H1 (cell line): ENCODE results near the gene ANK2. TPM values are rescaled to one million over a fixed set of nuclear protein-coding genes. Genes with fewer than 3 reads are reported as not detected.

Experiments used
- CTCF ChIA-PET: fragments of 300-600 bp; sonication (Branson Sonifier 250); formaldehyde crosslinking; loops from one replicate; lab custom pipeline; 2021; ENCODE audit not compliant: partially characterized antibody; lab: Charles Lee
- POLR2A ChIA-PET: fragments of 300-600 bp; sonication (Branson Sonifier 250); formaldehyde crosslinking; loops from one replicate; lab custom pipeline; 2021; ENCODE audit warnings: inconsistent platforms; ENCODE audit not compliant: partially characterized antibody; lab: Charles Lee
- DNase-seq, 2 experiments: peaks; one replicate each; pipeline versions ENCODE4 v3.0.0 to v3.0.0-alpha.2; 2010 to 2022; ENCODE audit warnings: low spot score in 2 of 2, low read depth in 1 of 2, mixed read lengths in 1 of 2
- FAIRE-seq: peaks from 2 replicates; lab custom pipeline; 2011; peaks lifted over from hg19 to GRCh38; lab: Jason Lieb, UNC
- H2AFZ ChIP-seq: 2 replicates; pipeline ENCODE4 v1.8.1; 2012; ENCODE audit warnings: low read length, inconsistent platforms
- H2AK5ac ChIP-seq: 2 replicates; pipeline ENCODE4 v1.6.1; 2013; ENCODE audit warnings: low read depth, low read length
- H2BK120ac ChIP-seq: replicated peaks from 2 replicates; pipeline ENCODE3; 2013; ENCODE audit warnings: low read depth, low read length, inconsistent platforms
- H2BK12ac ChIP-seq: 2 replicates; pipeline ENCODE4 v1.6.1; 2013; ENCODE audit warnings: low read depth, low read length
- H2BK15ac ChIP-seq: 2 replicates; pipeline ENCODE4 v1.6.1; 2013; ENCODE audit warnings: low read length
- H2BK20ac ChIP-seq: 2 replicates; pipeline ENCODE4 v1.6.1; 2013; ENCODE audit warnings: low read length
- H2BK5ac ChIP-seq: 2 replicates; pipeline ENCODE4 v1.6.1; 2013; ENCODE audit warnings: low read depth, low read length
- H3K14ac ChIP-seq: 2 replicates; pipeline ENCODE4 v1.6.1; 2013; ENCODE audit warnings: inconsistent platforms; ENCODE audit not compliant: insufficient read length
- H3K18ac ChIP-seq: 2 replicates; pipeline ENCODE4 v1.6.1; 2013; ENCODE audit warnings: low read length; ENCODE audit errors: extremely low read depth
- H3K23ac ChIP-seq: 2 replicates; pipeline ENCODE4 v1.6.1; 2013; ENCODE audit warnings: inconsistent platforms; ENCODE audit not compliant: insufficient read length
- H3K23me2 ChIP-seq: 2 replicates; pipeline ENCODE4 v1.6.1; 2013; ENCODE audit warnings: low read depth, low read length
- H3K27ac ChIP-seq: 2 replicates; pipeline ENCODE4 v1.6.1; 2011; ENCODE audit warnings: low read depth, low read length, inconsistent platforms
- H3K27me3 ChIP-seq, 4 experiments: replicated peaks in 1 of 4; 1 replicate in 1 of 4; 2 replicates in 3 of 4; pipeline versions ENCODE4 v1.6.1 to v1.8.1; 2011 to 2013; ENCODE audit warnings: low read length in 3 of 4, mild to moderate bottlenecking in 3 of 4, inconsistent platforms in 2 of 4, mixed read lengths in 2 of 4, moderate library complexity in 1 of 4; ENCODE audit not compliant: control insufficient read depth in 3 of 4, insufficient read depth in 3 of 4; ENCODE audit errors: extremely low read depth in 1 of 4
- H3K36me3 ChIP-seq, 4 experiments: 2 replicates each; pipeline versions ENCODE4 v1.6.1 to v1.8.1; 2011 to 2013; ENCODE audit warnings: mild to moderate bottlenecking in 4 of 4, low read length in 3 of 4, moderate library complexity in 2 of 4, control low read depth in 1 of 4, inconsistent platforms in 1 of 4; ENCODE audit not compliant: insufficient read depth in 4 of 4, control insufficient read depth in 2 of 4
- H3K4ac ChIP-seq: replicated peaks from 2 replicates; pipeline ENCODE3; 2013; ENCODE audit warnings: low read length, low read depth, mixed read lengths, inconsistent platforms; ENCODE audit not compliant: insufficient read length
- H3K4me1 ChIP-seq, 4 experiments: replicated peaks in 1 of 4; 1 replicate in 1 of 4; 2 replicates in 3 of 4; pipeline versions ENCODE4 v1.6.1 to v1.8.1; 2011 to 2013; ENCODE audit warnings: low read length in 3 of 4, inconsistent platforms in 2 of 4, mixed read lengths in 1 of 4; ENCODE audit not compliant: insufficient read depth in 4 of 4, control insufficient read depth in 3 of 4
- H3K4me2 ChIP-seq, 2 experiments: 2 replicates each; pipeline versions ENCODE4 v1.6.1 to v1.8.1; 2011 to 2013; ENCODE audit warnings: low read depth in 2 of 2, low read length in 2 of 2, control low read depth in 1 of 2, inconsistent platforms in 1 of 2, mild to moderate bottlenecking in 1 of 2; ENCODE audit not compliant: insufficient read depth in 1 of 2
- H3K4me3 ChIP-seq, 4 experiments: fragments of 200-600, 300-600 bp in 1 of 4; sonication (generic), shearing (Covaris generic), sonication (Bioruptor Twin) in 1 of 4; 2 replicates each; pipeline versions ENCODE4 v1.5.1 to v1.8.1; 2011 to 2016; ENCODE audit warnings: low read length in 4 of 4, low read depth in 3 of 4, control low read depth in 2 of 4, inconsistent platforms in 2 of 4, mild to moderate bottlenecking in 2 of 4, mixed read lengths in 1 of 4, moderate library complexity in 1 of 4; ENCODE audit not compliant: insufficient read depth in 2 of 4; ENCODE audit errors: extremely low read depth in 1 of 4
- H3K56ac ChIP-seq: replicated peaks from 2 replicates; pipeline ENCODE3; 2013; ENCODE audit warnings: low read depth, mild to moderate bottlenecking, mixed read lengths, low read length, inconsistent platforms; ENCODE audit not compliant: insufficient read length
- H3K79me1 ChIP-seq: 2 replicates; pipeline ENCODE4 v1.6.1; 2013; ENCODE audit warnings: low read depth, low read length, control low read depth
- H3K79me2 ChIP-seq, 2 experiments: 2 replicates each; pipeline versions ENCODE4 v1.6.1 to v1.8.1; 2012 to 2013; ENCODE audit warnings: low read length in 2 of 2, mild to moderate bottlenecking in 2 of 2, inconsistent platforms in 1 of 2; ENCODE audit not compliant: insufficient read depth in 2 of 2, control insufficient read depth in 1 of 2
- H3K9ac ChIP-seq, 4 experiments: replicated peaks in 1 of 4; 1 replicate in 1 of 4; 2 replicates in 3 of 4; pipeline versions ENCODE4 v1.6.1 to v1.8.1; 2011 to 2013; ENCODE audit warnings: low read depth in 3 of 4, low read length in 3 of 4, control low read depth in 2 of 4, mild to moderate bottlenecking in 2 of 4, moderate library complexity in 2 of 4, inconsistent platforms in 1 of 4; ENCODE audit errors: extremely low read depth in 1 of 4
- H3K9me3 ChIP-seq, 2 experiments: 2 replicates each; pipeline versions ENCODE4 v1.6.1 to v1.8.1; 2012 to 2013; ENCODE audit warnings: mild to moderate bottlenecking in 2 of 2, moderate library complexity in 2 of 2, control low read depth in 1 of 2, inconsistent platforms in 1 of 2, low read depth in 1 of 2, low read length in 1 of 2, mixed read lengths in 1 of 2; ENCODE audit not compliant: insufficient read depth in 2 of 2
- H4K20me1 ChIP-seq, 2 experiments: replicated peaks in 1 of 2; 2 replicates each; pipeline versions ENCODE3 to v1.8.1; 2011 to 2013; ENCODE audit warnings: inconsistent platforms in 2 of 2, low read length in 2 of 2, mild to moderate bottlenecking in 1 of 2; ENCODE audit not compliant: insufficient read depth in 2 of 2, control insufficient read depth in 1 of 2
- H4K5ac ChIP-seq: 2 replicates; pipeline ENCODE4 v1.6.1; 2013; ENCODE audit warnings: low read length, low read depth, mixed read lengths, inconsistent platforms; ENCODE audit not compliant: insufficient read length
- H4K8ac ChIP-seq: 2 replicates; pipeline ENCODE4 v1.8.0; 2013; ENCODE audit warnings: mild to moderate bottlenecking, moderate library complexity, low read length, inconsistent platforms; ENCODE audit not compliant: insufficient read depth; ENCODE audit errors: extremely low read depth
- H4K91ac ChIP-seq: replicated peaks from 2 replicates; pipeline ENCODE3; 2013; ENCODE audit warnings: low read length, mixed read lengths, inconsistent platforms; ENCODE audit not compliant: insufficient read length
- SRF ChIP-seq: IDR thresholded peaks from 2 replicates; pipeline ENCODE4 v1.6.1; 2011; ENCODE audit warnings: mild to moderate bottlenecking, low read depth, low read length, moderate library complexity
- WGBS, 2 experiments: shearing (Covaris generic) in 1 of 2; methylation state at CpG; one replicate each; pipeline versions ENCODE4 v1.1.6 to v1.1.7; 2013 to 2015; ENCODE audit warnings: low lambda C conversion rate in 2 of 2, mixed read lengths in 2 of 2, inconsistent platforms in 1 of 2, low coverage in 1 of 2, missing lambda C conversion rate in 1 of 2; ENCODE audit not compliant: insufficient replicate concordance in 2 of 2, insufficient coverage in 1 of 2, insufficient read length in 1 of 2; ENCODE audit errors: extremely low coverage in 1 of 2, missing lambda C conversion rate in 1 of 2; 5-methylcytosine and 5-hydroxymethylcytosine counted together
- polyA plus RNA-seq, 7 experiments: library from polyadenylated mRNA; depleted of rRNA in 3 of 7; stranded (reverse) in 5 of 7; unstranded in 2 of 7; fragments of >200 nt in 5 of 7; fragments of 200-250 nt in 2 of 7; gene quantifications; 1 replicate in 5 of 7; 2 replicates in 1 of 7; 4 replicates in 1 of 7; pipeline versions ENCODE4 v1.2.1 to v1.2.3, GENCODE V29; 2011 to 2013; ENCODE audit warnings: missing spikeins in 2 of 7, mixed read lengths in 2 of 7
- total RNA-seq: library from RNA; stranded (reverse); fragmentation: NEBNext Ultra II Directional; extraction: Animal tissue kit (Norgen Biotek cat#: 25700); gene quantifications from 2 replicates; pipeline ENCODE4 v1.2.1, GENCODE V29; 2021

The ANK2 gene
- total and polyA plus RNA-seq, 2 of the 8 experiments (the other 6 are each of a cell fraction or from before 2014, with no cell fraction given), result 14.2 to 35.1 TPM

DNA sequence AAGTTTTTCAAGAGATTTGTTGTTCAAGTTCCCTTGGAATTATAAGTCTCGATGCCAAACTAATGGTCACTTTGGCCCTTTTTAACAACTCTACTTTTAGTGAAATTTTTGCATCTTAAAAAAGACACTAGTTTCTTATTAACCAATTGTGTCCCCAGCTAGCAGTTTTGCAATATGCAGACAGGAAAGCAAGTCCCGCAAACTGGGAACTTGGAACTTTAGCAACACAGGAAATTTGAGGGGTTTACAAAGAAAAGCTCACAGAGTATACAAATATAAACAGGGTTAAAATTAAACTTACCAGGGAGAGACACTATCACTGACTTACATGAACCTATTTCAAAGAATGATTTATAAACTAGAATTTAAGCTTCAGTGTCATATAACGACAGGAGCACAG lies 137.9 kb downstream of the ANK2 start:
- Histone ChIP-seq H3K4me2 (no peak overlapping the region), H4K20me1 (peaks cover 0 to 1% of the 10 kb centered on the region in 2 experiments), H2BK15ac (no peak overlapping the region), H3K4ac (no peak overlapping the region), H3K9ac (no peak overlapping the region), H2BK12ac (no peak overlapping the region), H3K79me2 (no peaks in the 10 kb centered on the region), H2BK20ac (no peak overlapping the region), H3K27ac (no peak overlapping the region), H3K79me1 (no peaks in the 10 kb centered on the region), H2BK120ac (no peak overlapping the region), H2AK5ac (no peak overlapping the region), H3K36me3 (peaks cover 0 to 4% (median 0%) of the 10 kb centered on the region in 4 experiments; a peak in 1 of 8 replicates), H3K14ac (no peak overlapping the region), H2BK5ac (no peak overlapping the region), H3K23me2 (no peaks in the 10 kb centered on the region; the same call in 1 of the 2 replicates), H2AFZ (no peak overlapping the region), H4K91ac (no peak overlapping the region), H4K5ac (no peak overlapping the region), H3K4me1 (peaks cover 0 to 2% (median 0%) of the 10 kb centered on the region in 4 experiments; a peak in 2 of 7 replicates), H3K23ac (no peak overlapping the region), H3K27me3 (no peaks in the 10 kb centered on the region), H3K18ac (no peak overlapping the region), H3K9me3 (no peaks in the 10 kb centered on the region; a peak in 1 of 4 replicates), H3K56ac (no peak overlapping the region), H4K8ac (no peak overlapping the region), H3K4me3 (no peak overlapping the region)
- no peak for FAIRE-seq
- whole genome bisulfite sequencing, 2 experiments, result 88% methylated on average over 3 of the region's 3 CpGs; no CpG with 5 or more reads in 1 of the 2 experiments
- POLR2A ChIA-PET, result no interaction called here
- CTCF ChIA-PET, result interaction anchor here (1.1 kb wide), 1 partner anchor 12 kb away, joined by 3 read pairs; no protein-coding TSS in a partner anchor
- DNase-seq, result no peak
- TF ChIP-seq SRF, result no peak
